NCI-H128 (cell line): ENCODE results near the gene AR.
"Not testable (repeated sequence)": the region's sequence is repeated elsewhere in the genome, so short reads cannot be mapped to it uniquely, and the experiment has no call there.

Experiments used
- DNase-seq: peaks from one replicate; lab custom pipeline; 2025; ENCODE audit not compliant: unreplicated experiment; lab: John Stamatoyannopoulos, UW

The AR gene

DNA sequence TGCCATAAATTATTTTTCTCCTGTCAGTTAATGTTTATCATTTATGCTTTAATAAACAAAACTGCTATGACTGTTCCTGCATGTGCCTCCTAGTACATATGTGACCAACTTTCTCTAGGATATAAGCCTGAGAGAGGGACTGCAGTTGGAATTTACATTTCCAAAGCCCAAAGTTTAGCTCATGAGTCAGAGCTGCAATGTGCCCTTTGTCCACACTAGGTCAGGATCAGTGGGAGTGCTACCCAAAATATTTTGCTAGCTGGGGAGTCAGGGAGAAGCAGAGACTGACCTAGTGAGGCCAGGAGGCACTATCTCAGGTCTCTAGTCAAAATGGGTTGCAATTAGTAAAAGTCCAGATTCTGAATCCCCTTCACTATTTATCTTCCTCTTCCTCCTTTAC, 92.7 kb downstream of the AR start:
- DNase-seq, result no peak

DNA sequence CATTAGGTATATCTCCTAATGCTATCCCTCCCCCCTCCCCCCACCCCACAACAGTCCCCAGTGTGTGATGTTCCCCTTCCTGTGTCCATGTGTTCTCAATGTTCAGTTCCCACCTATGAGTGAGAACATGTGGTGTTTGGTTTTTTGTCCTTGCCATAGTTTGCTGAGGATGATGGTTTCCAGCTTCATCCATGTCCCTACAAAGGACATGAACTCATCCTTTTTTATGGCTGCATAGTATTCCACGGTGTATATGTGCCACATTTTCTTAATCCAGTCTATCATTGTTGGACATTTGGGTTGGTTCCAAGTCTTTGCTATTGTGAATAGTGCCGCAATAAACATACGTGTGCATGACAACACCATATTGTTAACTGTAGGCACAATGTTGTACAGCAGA, 93.5 kb downstream of the AR start:
- not testable (repeated sequence) for DNase-seq

GRCh38 chrX:67648361-67648760, 104.5 kb downstream of the AR start:
- no peak for DNase-seq

DNA sequence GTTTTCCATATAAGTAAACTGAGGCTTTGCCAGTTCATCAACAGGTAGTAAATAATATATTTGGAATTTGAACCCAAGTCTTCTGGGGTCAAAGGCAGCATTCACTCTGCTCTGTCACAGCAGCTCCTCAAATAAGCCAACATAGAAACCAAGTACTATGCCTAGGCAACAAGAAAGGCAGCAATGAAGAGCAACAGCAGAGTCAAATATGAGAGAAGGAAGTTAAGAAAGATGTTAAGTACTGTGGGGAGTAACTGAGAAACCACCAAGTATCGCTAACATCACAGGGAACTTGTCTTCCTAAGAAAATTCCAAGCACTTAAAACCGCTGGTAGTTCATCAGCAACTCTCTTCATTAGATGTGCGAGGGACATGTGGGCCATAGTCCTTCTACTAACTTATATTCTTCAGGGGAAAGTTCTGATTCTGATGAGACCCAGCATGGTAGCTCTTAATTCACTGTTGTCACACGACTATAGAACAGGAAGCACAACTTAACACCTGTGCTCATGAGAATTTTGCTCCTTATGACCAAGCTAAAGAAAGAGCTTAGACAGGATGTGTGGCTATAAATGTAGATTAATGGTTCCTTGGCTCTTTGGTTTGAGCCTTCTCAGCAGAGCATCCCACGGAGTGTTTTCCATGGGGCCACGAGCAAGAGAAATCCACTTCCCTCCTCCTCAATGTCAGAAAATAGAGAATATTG, 107.8 kb downstream of the AR start:
- DNase-seq, result no peak

DNA sequence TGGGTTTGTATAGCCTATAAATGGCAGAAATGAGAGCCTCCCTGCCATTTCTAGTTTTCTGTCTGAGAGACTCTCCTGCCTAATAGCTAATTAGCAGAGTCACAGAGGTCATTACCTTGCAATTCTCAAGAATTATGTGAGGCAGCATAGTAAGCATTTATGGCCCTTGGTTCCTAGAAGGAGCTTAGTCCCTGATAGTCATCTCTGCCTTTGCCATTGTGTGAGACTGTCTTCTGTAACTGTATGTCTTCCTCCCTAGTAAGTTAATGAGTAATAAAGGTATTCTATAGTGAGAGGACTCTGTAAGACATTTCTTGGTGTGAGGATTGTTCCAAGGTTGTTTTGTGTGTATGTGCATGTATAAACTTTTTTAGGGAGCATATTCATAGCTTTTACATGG, 108.7 kb downstream of the AR start:
- DNase-seq, result no peak

DNA sequence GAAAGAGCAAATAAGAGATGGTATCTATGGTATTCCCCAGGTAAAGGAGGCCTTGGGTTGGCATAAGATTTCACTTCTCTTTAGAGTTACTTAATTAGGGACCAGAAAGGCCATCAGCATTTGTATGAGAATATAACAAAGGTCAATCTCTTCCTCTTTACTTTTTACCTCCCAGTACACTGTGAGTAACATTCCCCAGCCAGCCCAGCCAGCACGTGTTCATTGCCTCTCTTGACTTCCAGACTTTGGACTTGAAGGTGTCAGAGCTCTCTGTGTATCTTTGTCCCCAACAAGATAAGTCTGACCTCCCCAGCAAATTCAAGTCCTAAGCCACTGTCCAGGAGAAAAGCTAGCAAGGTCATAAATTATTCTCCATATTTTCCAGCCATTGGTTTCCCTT, 110.5 kb downstream of the AR start:
- no peak for DNase-seq

DNA sequence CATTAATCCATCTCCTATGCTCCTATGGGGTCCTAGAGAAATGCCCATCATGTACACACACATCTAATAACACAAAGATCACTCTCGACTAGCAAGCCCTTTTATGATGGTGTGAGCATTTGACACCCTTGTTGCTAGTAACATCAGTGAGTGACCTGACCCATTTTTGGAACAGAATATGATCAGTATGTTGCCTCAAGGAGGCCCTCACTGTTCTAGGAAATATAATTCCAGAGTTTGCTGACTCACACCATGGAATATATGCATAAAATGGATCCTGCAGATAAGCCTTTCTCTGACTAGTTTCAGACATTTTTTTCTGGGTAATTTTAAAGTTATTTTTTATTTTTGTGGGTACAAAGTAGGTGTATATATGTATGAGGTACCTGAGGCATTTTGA, 121.8 kb downstream of the AR start:
- no peak for DNase-seq

- DNase-seq, result not testable (repeated sequence)
Observed at GRCh38 chrX:67670717-67671116, 126.9 kb downstream of the AR start.

DNA sequence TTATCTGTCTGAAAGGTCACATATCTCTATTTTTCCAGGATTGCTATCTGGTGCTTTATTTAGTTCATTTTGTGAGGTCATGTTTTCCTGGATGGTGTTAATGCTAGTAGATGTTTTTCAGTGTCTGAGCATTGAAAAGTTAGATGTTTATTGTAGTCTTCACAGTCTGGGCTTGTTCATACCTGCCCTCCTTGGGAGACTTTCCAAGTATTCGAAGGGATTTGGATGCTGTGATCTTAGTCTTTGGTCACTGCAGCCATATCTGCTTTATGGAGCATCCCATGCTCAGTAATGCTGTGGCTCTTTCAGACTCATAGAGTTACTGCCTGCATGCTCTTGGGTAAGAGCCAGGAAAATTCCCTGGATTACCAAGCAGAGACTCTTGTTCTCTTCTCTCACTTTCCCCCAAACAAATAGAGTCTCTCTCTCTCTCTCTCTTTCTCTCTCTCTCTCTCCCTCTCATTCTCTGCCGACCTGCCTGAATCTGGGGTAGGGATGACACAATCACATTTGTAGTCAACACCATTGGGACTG, 130.0 kb downstream of the AR start:
- DNase-seq, result no peak

DNA sequence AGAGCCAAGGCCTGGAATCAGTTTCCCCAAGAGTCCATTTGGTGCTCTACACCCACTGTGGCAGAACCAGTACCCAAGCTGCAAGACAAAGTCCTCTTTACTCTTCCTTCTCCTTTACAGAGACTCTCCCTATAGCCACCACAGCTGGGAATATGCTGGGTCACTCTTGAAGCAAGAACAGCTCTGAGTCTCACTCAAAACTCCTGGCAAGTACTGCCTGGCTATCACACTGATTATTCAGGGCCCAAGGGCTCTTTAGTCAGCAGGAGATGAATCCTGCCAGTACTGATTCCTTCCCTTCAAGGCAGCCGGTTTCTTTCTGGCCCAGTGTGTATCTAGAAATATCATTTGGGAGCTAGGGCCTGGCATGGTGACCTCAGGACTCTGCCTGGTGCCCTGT, 130.9 kb downstream of the AR start:
- DNase-seq, result no peak

GRCh38 chrX:67684136-67684535, 140.3 kb downstream of the AR start:
- DNase-seq, result no peak

- no peak for DNase-seq
Observed at GRCh38 chrX:67692246-67692645, 148.4 kb downstream of the AR start.

DNA sequence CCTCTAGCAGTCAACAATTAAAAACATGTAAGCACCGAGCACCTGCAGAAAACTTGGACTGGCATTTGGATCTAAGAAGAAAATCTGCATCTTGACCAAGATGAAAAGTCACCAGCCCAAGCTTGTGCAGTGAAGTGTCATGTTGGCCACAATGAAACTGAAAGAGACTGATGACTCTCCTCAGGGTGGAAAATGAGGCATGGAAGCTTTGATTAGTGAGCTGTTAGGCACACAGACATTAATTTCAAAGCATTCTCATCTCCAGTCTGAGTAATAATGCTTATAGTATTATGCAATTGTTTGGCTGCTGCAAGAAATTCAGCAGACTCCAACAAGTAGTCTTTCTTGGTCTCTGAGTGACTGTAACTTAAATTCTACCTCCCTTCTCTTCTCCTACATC, 150.1 kb downstream of the AR start:
- no peak for DNase-seq

GRCh38 chrX:67697452-67697851, 153.6 kb downstream of the AR start:
- no peak for DNase-seq

DNA sequence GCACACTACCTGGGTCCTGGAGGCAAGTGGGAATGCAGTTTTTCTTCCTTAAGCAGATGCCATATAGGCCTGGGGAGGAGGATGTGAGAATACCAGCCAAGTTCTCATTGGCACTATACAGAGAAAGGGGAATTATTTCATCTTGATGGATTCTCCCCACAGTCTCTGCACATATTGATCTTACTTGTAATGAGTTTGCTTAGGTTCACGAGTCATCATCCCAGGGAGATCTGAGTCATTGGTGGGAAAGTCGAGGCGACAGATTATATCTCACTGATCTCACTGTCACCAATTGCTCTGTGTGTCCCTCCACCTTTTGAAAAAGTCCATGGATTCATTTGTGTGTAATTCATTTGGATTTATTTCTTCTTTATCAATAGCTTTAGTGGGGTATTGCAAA, 156.8 kb downstream of the AR start:
- DNase-seq, result no peak

DNA sequence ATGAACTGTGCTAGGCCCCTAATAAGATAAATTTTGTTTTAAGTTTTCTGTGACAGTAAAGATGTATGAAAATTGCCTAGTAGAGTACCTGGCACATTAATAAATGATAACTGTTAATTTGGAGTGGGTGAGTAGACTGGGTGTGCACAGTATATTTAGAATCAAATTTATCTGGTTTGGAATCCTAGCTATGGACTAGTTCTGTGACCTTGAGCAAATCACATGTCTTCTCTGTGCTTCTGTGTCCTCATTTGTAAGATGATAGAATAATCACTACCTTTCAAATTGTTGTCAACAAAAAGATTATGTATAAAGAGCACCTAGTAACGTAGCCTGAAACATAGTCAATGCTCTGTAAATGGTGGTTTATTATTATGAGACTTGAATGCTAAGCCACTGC, 170.2 kb downstream of the AR start:
- DNase-seq, result no peak

- DNase-seq, result no peak
Observed at GRCh38 chrX:67717571-67717970, 173.8 kb downstream of the AR start.

DNA sequence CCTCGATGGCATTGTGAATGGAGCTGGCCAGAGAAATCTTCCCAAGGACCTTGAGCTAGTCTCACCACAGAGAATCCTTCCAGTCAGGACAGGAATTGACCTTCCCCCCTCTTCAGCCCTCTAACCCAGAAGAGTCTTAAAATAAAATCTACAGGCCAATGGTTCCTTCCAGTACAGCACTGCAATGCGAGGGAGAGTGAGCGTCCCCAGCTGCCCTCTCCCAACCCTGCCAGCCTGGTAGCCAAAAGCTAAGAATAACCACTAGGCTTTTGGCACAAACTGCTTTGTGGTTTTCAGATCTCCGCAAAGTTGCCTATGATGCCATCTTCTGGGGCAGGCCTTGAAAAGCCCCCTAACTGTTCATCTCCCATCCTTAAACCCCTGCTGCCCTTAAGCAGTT, 175.1 kb downstream of the AR start:
- DNase-seq, result no peak

GRCh38 chrX:67720344-67720743, 176.5 kb downstream of the AR start:
- DNase-seq, result no peak

- DNase-seq, result no peak
Observed at GRCh38 chrX:67721321-67721720, 177.5 kb downstream of the AR start.

DNA sequence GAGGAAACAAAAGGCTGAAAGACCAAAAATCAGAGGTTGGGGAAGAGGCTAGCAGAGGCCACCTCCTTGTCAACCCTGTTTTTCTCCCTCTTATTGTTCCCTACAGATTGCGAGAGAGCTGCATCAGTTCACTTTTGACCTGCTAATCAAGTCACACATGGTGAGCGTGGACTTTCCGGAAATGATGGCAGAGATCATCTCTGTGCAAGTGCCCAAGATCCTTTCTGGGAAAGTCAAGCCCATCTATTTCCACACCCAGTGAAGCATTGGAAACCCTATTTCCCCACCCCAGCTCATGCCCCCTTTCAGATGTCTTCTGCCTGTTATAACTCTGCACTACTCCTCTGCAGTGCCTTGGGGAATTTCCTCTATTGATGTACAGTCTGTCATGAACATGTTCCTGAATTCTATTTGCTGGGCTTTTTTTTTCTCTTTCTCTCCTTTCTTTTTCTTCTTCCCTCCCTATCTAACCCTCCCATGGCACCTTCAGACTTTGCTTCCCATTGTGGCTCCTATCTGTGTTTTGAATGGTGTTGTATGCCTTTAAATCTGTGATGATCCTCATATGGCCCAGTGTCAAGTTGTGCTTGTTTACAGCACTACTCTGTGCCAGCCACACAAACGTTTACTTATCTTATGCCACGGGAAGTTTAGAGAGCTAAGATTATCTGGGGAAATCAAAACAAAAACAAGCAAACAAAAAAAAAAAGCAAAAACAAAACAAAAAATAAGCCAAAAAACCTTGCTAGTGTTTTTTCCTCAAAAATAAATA, 179.9 kb downstream of the AR start:
- DNase-seq, result no peak

DNA sequence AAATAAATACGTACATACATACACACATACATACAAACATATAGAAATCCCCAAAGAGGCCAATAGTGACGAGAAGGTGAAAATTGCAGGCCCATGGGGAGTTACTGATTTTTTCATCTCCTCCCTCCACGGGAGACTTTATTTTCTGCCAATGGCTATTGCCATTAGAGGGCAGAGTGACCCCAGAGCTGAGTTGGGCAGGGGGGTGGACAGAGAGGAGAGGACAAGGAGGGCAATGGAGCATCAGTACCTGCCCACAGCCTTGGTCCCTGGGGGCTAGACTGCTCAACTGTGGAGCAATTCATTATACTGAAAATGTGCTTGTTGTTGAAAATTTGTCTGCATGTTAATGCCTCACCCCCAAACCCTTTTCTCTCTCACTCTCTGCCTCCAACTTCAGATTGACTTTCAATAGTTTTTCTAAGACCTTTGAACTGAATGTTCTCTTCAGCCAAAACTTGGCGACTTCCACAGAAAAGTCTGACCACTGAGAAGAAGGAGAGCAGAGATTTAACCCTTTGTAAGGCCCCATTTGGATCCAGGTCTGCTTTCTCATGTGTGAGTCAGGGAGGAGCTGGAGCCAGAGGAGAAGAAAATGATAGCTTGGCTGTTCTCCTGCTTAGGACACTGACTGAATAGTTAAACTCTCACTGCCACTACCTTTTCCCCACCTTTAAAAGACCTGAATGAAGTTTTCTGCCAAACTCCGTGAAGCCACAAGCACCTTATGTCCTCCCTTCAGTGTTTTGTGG, 180.7 kb downstream of the AR start:
- no peak for DNase-seq
